DMS153 treated with DMSO at 0.1 percent for 48 hours (cell line): ENCODE data around the gene NSRP1.
"Not testable (repeated sequence)": the region's sequence is repeated elsewhere in the genome, so short reads cannot be mapped to it uniquely, and the experiment has no call there.

ENCODE experiments used
- DNase-seq: peaks from one replicate; lab custom pipeline; 2025; ENCODE audit not compliant: unreplicated experiment; lab: John Stamatoyannopoulos, UW

Gene NSRP1

DNA sequence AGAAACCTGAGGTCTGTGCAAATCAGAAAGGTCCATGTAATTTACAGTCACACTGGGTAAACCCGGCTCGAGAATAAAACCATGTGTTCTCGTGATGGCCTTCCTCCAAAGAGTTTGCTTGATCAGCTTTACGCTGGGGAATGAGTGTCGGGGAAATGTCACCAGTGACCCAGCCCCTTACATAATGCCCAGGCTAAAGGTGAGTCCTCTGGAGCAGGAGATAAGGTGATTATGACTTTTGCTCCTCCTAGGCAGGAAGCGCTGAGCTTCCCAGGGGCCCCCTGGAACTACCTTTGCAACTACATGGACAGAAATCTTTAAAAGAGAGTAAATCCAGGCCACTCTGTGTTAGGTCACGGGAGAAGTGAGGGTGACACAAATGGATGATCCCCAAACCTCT lies 103.2 kb downstream of the NSRP1 start:
- no peak for DNase-seq

DNA sequence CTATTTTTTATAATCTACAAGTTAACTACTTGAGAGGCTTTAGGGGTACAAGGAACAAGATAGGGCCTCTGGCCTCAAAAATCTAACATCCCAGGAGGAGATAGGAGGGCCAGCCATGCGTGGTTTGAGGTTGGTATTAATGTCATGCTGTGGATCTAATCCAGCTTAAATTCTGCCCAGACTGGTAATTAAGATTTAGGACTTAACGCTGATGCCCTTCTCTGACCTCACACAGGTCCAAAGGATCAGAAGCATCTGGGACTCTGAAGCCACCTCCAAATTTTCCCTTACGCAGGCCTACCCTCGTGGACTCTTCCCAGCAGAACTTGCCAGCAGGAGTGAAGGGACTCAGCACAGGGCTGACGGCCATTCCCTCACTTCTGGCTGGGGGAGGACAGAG lies 103.8 kb downstream of the NSRP1 start:
- no peak for DNase-seq

DNA sequence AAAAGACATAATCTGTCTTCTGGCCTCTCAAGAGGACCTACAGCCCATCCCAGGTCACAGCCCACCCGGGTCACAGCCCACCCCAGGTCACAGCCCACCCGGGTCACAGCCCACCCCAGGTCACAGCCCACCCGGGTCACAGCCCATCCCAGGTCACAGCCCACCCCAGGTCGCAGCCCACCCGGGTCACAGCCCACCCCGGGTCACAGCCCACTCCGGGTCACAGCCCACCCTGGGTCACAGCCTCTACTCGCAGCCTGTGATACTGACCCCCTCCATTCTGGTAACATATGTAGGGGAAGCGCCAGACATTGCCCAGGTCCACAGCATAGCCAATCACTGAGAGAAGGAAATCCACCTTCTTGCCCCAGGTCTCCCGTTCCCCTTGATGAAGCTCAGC lies 104.7 kb downstream of the NSRP1 start:
- no peak for DNase-seq

DNA sequence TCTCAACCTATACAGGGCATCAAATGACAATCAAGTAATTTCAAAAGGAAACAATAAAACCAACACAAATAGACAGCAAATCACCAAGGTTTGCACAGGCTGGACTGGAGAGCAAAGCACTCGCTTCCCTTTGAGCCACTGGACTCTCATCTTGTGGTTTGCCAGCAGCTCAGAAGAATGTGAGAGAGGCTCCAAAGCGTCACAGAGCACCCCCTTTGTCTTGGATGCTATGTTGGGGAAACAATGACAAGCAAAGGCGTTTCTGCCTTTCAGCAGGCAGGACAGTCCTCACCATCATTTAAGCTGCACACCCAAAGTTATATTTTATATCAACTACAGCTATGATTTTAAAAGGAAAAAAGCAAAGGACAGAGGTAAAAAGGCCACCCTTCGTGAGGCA lies 105.6 kb downstream of the NSRP1 start:
- no peak for DNase-seq

DNA sequence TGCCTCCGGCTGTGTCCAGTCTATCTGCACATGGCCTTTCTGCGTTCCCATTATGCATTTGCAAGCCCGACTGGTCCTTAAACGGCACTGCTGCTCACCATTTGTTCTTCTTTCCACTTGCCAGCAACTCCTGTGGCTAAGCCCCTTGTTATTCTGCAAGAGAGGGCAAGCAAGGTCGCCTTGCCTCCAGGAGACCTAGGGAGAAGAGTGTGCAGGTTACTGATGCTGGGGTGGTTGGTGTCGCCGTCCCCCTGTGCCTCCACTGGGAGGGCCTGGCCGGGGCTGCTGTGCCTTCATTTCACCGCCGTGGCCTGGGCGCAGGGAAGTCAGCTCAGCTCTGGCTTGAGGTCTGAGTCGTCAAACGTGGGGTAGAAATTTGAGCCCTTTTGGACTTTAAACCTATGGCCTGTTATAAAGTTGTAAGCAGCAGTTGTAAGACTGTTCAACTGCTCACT lies 106.1 kb downstream of the NSRP1 start:
- DNase-seq = no peak

DNA sequence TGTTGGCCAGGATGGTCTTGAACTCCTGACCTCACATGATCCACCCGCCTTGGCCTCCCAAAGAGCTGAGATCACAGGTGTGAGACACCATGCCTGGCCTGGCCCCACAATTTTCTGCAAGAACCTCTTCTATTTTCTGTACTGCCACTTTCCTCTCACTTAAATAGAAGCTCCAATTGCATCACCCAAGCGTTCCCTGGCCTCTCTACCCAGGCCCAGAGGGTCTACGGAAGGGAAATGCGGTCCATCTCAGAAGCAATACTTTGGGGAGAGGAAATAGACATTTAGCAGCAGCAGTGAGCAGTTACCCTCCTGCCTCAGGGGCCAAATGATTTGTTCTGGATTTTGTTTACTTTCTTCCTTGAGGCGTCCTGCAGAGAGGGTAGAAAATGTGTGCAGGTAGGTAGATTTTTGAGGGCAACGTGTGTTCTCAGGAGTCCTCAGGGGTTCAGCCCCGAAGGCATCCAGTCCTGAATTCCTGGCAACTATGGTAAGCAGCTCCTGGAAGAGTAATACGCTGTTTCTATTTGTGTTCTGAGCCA lies 107.9 kb downstream of the NSRP1 start:
- DNase-seq = no peak

DNA sequence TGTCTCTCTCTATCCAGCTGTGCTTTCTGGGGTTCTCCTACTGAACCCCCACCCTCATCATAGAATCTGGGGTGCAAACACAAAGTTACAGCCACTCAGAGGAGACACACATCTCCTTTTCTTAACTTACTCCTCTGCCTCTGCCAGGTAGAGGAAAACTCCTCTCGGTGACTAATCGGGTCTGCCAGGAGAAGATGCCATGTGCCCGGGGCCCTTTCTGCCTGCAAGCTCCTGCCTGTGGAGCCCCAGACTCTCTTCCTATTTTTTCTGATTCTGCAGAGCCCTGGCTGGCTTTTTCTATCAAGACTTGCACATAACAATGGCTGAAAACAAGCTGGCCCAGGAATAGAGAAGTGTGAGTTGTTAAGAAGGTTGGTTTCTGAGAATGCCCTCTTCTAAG lies 108.5 kb downstream of the NSRP1 start:
- no peak for DNase-seq

DNA sequence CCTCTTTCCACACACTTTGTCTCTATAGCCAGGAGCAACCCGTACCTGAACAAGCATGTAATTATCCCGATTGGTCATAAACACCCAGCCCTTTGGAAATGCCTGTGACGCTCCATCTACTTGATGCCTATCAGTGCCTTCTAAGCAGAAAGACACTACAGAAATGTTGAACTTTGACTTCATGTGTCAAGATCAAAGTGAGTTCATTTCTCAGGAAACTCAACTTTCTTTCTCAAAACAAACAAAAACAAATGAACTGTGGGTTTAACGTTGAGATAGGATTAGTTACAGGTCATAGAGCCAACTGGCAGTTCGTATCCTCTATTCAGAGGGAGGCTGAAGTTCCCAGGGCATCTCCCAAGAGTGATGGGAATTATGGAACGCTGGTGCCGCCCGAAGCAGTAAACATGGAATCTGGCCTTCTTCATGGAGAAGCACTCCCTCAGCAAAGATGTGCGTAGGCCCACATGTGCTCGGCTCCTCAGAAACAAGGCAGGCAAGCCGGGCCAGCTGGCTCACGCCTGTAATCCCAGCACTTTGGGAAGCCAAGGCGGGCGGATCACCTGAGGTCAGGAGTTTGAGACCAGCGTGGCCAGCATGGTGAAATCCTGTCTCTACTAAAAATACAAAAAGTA lies 109.4 kb downstream of the NSRP1 start:
- DNase-seq = no peak

DNA sequence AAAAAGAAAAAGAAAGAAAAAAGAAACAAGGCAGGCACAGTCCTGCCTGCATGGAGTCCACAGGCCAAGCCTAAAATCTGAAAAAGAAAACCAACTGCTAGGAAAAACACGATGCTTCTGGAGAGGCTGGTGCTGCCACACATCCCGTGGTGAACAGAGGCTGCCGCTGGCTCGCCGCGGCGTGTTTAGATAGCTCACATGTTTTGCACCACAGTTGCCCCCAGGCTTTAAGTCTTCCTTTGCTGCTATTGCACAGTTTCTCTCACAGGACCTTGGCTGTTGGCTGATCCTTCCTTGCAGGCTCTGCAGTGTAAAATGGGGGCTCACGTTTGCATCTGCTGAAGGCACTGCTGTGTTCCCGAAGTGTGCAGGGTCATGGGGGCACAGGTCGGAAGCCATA lies 110.3 kb downstream of the NSRP1 start:
- no peak for DNase-seq

DNA sequence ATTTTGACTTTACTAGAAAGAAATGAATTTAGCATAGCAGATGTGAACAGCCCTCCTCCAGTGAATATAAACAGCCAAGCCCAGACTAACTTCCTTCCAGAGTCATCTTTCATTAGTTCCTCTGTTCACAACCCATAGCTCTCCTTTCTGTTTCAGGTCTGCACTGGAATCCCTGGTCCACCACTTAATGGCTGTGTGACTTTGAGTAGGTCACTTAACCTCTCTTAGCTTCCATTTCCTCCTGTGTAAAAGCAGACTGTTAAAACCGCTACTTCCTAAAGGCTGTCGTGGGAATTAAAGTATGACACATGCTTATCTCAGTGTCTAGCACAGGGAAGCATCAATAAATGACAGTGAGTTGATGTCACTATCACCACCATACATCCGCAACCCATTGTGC lies 111.4 kb downstream of the NSRP1 start:
- no peak for DNase-seq

DNA sequence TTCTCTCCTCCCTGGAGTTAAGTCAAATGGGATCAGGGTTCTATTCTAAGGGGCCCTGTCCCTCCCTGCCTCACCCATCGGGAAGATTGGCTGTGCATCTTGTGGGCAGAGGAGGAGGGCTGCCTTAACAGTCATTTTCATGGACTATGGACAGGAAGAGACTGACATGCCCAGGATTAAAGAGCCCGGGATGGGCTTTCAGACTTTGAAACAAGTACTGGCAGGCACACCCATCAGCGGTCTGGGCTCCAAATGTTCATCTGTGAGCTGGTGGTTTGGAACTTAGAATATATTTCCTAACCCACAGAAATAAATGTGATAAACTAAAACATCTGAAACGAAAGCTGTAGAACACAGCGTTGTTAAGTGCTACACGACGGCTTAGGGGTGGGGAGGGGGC lies 112.4 kb downstream of the NSRP1 start:
- no peak for DNase-seq

DNA sequence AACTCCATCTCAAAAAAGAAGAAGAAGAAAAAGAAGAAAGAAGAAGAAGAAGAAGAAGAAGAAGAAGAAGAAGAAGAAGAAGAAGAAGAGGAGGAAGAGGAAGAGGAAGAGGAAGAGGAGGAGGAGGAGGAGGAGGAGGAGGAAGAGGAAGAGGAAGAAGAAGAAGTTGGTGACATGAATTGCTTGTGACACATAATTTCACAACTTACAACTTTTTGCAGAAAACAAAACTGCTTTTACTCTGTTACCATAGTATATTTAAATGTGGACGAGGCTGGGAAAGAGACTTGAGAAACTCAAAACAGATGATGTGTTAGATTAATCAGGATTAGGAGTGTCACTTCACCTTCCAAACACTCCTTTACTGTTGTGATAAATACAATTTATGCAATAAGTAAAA lies 113.4 kb downstream of the NSRP1 start:
- not testable (repeated sequence) for DNase-seq

DNA sequence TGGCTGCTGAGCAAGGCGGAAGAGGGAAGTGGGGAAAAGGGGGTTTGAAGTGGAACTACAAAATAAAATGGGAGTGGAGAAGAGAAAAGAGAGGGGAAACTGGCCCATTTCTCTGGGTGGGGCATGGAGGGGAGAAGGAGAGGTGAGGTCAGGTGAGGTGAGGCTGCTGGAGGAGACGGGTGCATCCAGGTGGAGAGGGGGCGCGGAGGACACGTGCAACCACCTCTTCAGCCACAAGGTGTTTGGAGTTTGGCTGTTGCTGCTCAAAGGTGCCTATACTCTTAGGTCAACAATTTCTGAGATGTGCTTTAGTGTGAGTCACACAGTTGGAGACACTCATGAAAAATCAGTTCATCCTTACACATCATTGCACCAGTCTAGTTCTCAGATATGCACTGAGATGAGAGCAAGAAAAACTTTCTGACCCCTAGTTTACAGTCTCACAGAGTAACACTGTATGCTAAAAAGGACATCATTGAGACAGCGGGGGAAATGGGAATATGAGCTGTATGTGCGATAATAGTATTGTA lies 114.0 kb downstream of the NSRP1 start:
- DNase-seq = no peak

DNA sequence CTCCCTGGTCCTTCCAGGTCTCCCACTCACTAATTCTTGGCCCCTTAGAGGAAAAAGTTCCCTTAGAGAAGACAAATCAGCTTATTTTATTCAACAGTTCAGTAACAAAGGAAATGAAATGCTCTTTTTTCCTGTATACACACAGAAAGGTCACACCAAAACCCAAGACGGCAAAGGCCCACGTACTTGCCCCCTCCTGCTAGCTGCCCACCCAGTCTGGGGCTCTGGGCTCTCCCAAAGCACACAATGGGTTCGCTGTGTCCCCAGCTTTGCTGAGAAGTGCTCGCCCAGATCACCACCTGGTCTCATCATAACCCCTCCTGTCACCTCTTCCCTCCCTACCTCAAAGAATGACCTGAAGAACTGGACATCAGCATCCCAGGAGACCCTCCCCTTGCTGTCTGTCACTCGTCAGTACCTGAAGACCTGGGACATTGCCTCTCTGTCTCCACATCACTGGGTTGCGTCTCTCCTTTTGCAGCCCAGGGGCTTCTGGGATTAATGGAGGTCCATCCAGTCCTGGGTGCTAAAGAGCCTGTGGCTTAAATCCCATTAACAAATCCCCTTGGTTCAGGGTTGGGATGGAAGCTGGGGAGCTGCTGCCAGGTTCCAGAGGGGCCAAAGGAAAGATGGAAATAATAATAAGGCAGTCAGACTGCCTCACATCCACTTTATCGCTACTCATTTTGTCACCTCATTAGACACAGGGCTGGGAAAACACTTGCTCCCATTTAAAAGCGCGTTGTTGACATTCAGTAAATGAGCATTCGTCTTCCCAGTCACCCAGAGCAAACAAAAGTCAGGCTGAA lies 115.6 kb downstream of the NSRP1 start:
- DNase-seq = no peak

DNA sequence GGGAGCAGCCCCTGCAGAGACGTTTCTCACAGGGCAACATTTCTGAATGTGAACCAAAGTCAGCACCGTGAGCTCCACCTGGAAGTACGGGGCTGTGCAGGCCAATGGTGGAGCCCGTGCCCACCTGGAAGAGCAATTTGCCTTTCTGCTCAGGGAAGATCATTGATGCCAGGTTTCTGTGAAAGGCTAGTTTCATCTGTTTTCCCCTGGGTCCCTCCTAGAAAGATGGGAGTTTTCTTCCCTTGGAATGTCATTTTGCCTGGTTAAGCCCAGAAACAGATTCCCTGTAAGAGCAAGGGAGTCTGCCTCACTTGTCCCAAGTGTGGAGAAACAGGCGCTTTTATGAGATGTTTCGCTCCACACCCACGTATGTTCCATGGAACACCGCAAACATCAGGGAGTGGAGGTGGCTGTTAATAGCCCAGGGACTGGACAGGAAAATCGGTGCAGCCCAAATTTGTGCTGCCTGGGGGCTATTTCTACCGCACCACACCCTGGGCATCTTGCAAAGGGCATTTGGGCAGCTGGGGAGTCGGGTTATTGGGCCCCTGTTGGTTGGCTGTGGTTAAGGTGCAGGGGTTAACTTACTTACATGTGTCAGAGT lies 116.3 kb downstream of the NSRP1 start:
- DNase-seq = no peak

DNA sequence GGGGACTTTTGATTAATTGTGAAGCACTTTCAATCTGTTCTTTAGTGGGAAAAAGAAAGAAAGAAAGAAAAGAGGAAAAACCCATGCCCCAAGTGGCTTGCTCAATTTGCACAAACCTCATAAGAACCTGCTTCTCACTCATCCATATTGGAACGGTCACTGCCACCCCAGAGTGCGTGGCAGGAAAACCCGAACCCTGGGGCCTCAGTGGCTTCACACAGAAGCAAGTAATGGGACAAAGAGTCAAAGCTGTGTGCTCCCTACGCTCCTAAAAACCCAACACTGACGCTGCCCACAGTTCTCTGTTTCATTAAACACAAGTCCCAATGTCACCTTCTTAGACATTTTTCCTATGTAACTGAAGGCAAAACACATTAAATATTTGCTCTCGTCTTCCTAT lies 117.7 kb downstream of the NSRP1 start:
- DNase-seq = no peak

DNA sequence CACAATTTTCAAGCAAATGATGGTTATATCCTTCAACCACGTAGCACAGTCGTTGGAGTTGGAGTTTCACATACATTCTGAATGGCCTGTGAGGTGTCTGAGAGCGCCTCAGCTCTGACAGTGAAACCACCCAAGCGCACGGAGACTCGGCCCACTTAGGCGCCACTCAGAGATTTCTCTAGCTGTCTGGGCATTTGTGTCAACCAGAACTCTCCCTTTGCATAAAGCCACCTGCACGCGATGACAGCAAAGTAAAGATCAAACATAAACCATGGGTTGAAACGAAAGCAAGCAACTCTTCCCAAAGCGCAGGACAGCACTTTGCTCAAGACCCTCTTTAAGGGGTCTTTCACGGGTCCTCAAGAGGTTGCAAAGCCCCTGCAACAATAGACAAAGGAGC lies 118.3 kb downstream of the NSRP1 start:
- DNase-seq = no peak

DNA sequence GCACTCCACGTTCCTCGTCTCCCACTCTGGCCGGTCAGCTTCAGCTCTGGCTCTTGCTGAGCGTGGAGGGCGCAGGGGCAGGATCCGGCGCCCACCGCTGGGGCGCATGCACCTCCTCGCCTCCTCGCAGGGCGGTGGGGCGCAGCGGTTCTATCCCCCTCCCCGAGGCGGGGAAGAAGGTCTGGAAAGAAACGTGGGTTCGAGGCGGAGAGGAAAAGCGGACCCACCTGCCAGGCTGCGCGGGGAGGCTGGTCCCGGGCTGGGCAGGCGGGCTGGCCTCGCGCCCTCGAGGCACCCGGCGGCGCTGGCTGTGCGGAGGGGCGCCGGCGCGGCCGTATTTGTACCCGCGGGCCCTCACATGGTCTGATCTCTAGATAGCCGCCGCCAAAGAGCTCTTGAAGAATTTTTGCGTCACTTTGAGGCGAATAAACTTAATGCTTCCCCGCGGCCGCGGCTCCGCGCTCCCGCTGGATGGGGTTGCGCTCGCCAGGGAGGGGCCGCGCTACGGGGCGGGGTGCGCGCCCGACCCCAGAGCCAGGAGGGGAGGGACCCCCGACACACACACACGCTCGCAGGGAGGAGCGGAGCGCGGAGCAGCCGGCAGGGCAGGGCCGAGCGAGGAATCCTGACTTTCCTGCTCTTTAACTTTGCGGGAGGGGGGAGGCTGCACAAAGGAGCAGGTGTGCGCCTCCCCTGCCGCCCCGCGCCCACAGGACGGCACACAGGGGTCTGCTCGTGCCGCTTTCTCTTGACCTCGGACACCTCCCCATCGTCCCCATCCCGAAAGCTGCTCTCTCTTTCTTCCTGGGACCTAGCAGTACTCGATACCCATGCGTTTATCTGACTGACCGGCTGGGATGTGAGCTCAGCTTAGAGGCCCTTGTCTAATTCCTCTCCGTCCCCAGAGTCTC lies 119.0 kb downstream of the NSRP1 start, which contains the start of gene SLC6A4:
Gene SLC6A4 (minus strand): TSS at position 312 of the 911 bp plus-strand sequence. CDS start 13,739 bp downstream, outside the sequence.
- DNase-seq = no peak
